ENCODE measurements around the gene MAGEB17.

Gene MAGEB17, protein sequence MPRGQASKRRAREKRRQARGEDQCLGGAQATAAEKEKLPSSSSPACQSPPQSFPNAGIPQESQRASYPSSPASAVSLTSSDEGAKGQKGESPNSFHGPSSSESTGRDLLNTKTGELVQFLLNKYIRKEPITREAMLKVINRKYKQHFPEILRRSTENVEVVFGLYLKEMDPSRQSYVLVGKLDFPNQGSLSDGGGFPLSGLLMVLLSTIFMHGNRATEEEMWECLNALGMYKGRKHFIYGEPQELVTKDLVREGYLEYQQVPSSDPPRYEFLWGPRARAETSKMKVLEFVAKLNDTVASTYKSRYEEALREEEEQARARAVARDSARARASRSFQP

GRCh38 chrX:16167181-16167580 lies at the start of gene MAGEB17:
Gene MAGEB17, plus strand, starts transcription at chrX:16167481. Its CDS starts 2,902 bp downstream, at chrX:16170383.
- ChIA-PET CTCF (no interaction called here), POLR2A (no interaction called here)
- no peak for TF ChIP-seq CTCF (IDR thresholded peaks at IDR 0.05; ENCODE audit: insufficient read depth, low read length, missing control alignments)
- no peak within 1 kb of the TSS for H3K4me3 ChIP-seq (ENCODE audit: low read depth, low read length)
- DNase-seq (ENCODE audit: low read depth, low spot score) = no peak

DNA sequence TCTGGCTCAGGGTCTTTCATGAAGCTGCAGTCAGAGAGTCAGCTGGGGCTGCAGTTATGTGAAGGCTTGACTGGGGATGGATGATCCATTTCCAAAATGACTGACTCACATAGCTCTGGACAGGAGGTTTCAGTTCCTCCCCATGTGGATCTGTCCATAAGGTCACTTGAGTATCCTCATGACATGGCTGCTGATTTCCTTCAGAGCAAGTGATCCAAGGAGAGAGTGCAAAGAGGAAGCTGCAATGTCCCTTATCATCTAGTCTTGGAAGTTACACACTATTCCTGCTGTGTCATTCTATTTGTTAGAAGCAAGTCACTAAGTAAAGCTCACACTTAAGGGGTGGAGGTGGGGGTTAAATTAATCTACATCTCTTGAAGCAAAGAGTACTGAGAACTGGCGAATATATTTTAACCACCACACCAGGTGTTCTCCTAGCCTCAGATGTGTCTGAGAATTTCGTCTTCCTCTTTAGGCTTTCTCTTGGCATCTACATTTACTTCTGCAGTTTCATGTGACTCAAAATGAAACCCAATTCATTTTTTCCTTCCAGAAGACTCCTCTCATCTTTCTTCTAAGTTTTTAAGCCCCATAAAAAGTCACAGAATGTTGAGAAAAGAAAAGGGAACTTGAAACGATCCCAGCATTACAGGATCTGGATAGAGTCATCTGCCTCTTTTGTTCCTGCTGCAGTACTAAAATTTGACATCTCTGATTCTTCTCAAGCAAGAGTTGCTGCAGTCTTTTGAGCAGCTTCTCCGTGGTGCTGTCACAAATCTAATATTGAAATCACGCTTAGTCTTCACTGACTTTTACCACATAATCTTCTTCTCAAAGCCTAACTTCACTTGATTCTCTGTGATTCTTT lies 47.7 kb upstream of the MAGEB17 start:
- TF ChIP-seq CTCF (IDR thresholded peaks at IDR 0.05; ENCODE audit: insufficient read depth, low read length, missing control alignments) = no peak
- DNase-seq (ENCODE audit: low read depth, low spot score) = no peak
- ChIA-PET CTCF (interaction anchor here (1.3 to 4.3 kb wide), 3 partner anchors 11 to 317 kb away, joined by 3 to 18 read pairs (median 12); no protein-coding TSS in a partner anchor), POLR2A (no interaction called here)
- no peak overlapping the region for H3K4me3 ChIP-seq (ENCODE audit: low read depth, low read length)

DNA sequence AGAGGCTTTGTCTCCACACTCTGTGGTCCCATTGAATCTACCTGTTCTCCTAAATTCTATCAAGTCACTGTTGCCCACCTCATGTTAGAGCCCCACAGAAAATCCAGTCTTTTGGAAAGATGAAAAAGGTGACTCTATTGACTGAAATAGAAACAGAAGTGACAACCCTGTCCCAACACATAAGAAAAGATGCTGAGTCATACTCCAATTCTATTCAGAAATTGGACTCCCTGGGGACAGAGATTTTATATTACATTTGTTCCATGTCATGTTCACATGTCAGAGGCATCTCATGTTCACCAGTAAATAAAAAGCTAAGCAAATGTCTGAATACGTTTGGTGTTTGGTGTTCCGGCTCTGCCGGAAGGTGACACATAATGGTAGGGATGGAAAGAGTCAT lies 46.9 kb upstream of the MAGEB17 start:
- no peak overlapping the region for H3K4me3 ChIP-seq (ENCODE audit: low read depth, low read length)
- no peak for TF ChIP-seq CTCF (IDR thresholded peaks at IDR 0.05; ENCODE audit: insufficient read depth, low read length, missing control alignments)
- DNase-seq (ENCODE audit: low read depth, low spot score) = no peak
- CTCF ChIA-PET = interaction anchor here (1.0 to 5.0 kb wide), 6 partner anchors 10 to 316 kb away, joined by 3 to 18 read pairs (median 14); no protein-coding TSS in a partner anchor
- POLR2A ChIA-PET = no interaction called here

DNA sequence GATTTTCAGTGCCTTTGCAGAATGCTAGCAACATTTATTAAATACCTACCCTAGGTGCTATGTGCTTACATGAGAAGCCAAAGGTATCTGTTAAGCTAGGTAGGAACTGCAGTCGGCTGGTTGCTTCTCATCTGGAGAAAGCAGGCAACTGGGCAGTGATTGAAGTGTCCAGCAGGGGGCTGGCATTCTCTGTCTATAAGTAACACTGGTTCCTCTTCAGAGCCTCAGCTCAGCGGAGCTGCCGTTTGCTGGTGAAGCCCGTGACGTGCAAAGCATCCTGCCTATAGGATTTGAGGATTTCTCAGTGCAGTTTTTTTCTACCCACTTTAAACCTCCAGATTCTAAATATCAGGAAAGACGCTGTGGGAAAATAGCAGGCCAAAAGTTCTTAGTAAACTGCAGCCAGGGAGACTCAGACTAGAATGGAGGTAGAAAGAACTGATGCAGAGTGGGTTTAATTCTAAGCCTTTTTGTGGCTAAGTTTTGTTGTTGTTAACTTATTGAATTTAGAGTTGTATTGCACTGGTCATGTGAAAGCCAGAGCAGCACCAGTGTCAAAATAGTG lies 44.0 kb upstream of the MAGEB17 start, which contains the start of gene GRPR:
GRPR (plus strand) TSS at position 344 of the 565 bp plus-strand sequence. CDS start 389 bp downstream, outside the sequence.
- peak; percentile 64 for TF ChIP-seq CTCF (IDR thresholded peaks at IDR 0.05; ENCODE audit: insufficient read depth, low read length, missing control alignments)
- ChIA-PET POLR2A (no interaction called here), CTCF (interaction anchor here (0.6 to 5.0 kb wide), 19 partner anchors 7 to 548 kb away, joined by 3 to 21 read pairs (median 4); no protein-coding TSS in a partner anchor)

DNA sequence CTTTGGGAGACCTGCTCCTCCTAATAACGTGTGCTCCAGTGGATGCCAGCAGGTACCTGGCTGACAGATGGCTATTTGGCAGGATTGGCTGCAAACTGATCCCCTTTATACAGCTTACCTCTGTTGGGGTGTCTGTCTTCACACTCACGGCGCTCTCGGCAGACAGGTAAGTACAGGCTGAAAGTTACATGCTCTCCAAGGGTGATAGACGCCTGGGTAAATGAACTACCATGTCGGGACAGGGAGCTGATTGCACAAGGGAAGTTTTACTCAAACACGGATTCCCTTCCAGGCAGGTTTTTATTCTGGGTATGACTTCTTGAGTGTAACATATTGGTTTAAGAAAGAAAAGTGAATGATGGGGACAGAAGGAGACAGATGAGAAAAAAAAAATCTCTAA lies 43.1 kb upstream of the MAGEB17 start:
- ChIA-PET CTCF (interaction anchor here (1.0 to 5.0 kb wide), 4 partner anchors 12 to 194 kb away, joined by 3 to 18 read pairs (median 3); no protein-coding TSS in a partner anchor), POLR2A (no interaction called here)
- no peak for DNase-seq (ENCODE audit: low read depth, low spot score)
- H3K4me3 ChIP-seq (ENCODE audit: low read depth, low read length) = peak overlapping the region; percentile 19
- TF ChIP-seq CTCF (IDR thresholded peaks at IDR 0.05; ENCODE audit: insufficient read depth, low read length, missing control alignments) = no peak

More for the DNA sequence above, 44.0 kb upstream of the MAGEB17 start, which contains the start of gene GRPR:
- H3K4me3 ChIP-seq (ENCODE audit: low read depth, low read length) = peak within 1 kb of the TSS; percentile 19
- DNase-seq (ENCODE audit: low read depth, low spot score) = peak; percentile 58

All from AG04449 (cell line).